Measurements from ENCODE around the gene GABRG3. TPM values are rescaled to one million over a fixed set of nuclear protein-coding genes. Genes with fewer than 3 reads are reported as not detected.

Gene GABRG3
- total and polyA plus RNA-seq, 4 donors = 0.02 to 0.19 TPM; not detected in 2

GRCh38 chr15:27457766-27458165 lies 486.8 kb downstream of the GABRG3 start:
- WGBS = 83% methylated on average over 6 of the region's 6 CpGs
- H3K36me3 ChIP-seq (ENCODE audit: control insufficient read depth in 4 of 4, insufficient read depth in 3 of 4, low read depth in 1 of 4, low read length in 3 of 4) = no peaks in the 10 kb centered on the region
- no peaks in the 10 kb centered on the region for H3K9me3 ChIP-seq (ENCODE audit: control insufficient read depth in 4 of 4, low read length in 3 of 4)
- no peaks in the 10 kb centered on the region for H3K4me1 ChIP-seq (ENCODE audit: control insufficient read depth in 4 of 4, insufficient read depth in 4 of 4, low read length in 3 of 4)
- H3K9ac ChIP-seq (ENCODE audit: low read depth in 1 of 2, low read length in 2 of 2) = no peak overlapping the region
- no peak overlapping the region for H3K4me3 ChIP-seq (ENCODE audit: low read depth in 1 of 3, low read length in 3 of 3)
- TF ChIP-seq TAF1 (conservative IDR thresholded peaks at IDR 0.05) (no peak), HNF4A (conservative IDR thresholded peaks at IDR 0.05) (no peak), FOXA2 (IDR thresholded peaks at IDR 0.05) (no peak), GABPA (IDR thresholded peaks at IDR 0.05 in 1 of 2, conservative IDR thresholded peaks at IDR 0.05 in 1 of 2) (no peak), JUND (IDR thresholded peaks at IDR 0.05) (no peak), RAD21 (IDR thresholded peaks at IDR 0.05) (no peak), RXRA (IDR thresholded peaks at IDR 0.05) (no peak)
- TF ChIP-seq, protein P1, sequence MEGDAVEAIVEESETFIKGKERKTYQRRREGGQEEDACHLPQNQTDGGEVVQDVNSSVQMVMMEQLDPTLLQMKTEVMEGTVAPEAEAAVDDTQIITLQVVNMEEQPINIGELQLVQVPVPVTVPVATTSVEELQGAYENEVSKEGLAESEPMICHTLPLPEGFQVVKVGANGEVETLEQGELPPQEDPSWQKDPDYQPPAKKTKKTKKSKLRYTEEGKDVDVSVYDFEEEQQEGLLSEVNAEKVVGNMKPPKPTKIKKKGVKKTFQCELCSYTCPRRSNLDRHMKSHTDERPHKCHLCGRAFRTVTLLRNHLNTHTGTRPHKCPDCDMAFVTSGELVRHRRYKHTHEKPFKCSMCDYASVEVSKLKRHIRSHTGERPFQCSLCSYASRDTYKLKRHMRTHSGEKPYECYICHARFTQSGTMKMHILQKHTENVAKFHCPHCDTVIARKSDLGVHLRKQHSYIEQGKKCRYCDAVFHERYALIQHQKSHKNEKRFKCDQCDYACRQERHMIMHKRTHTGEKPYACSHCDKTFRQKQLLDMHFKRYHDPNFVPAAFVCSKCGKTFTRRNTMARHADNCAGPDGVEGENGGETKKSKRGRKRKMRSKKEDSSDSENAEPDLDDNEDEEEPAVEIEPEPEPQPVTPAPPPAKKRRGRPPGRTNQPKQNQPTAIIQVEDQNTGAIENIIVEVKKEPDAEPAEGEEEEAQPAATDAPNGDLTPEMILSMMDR (IDR thresholded peaks at IDR 0.05; ENCODE audit: low read depth, low read length, missing input control) = no peak
- TF ChIP-seq, protein P2, sequence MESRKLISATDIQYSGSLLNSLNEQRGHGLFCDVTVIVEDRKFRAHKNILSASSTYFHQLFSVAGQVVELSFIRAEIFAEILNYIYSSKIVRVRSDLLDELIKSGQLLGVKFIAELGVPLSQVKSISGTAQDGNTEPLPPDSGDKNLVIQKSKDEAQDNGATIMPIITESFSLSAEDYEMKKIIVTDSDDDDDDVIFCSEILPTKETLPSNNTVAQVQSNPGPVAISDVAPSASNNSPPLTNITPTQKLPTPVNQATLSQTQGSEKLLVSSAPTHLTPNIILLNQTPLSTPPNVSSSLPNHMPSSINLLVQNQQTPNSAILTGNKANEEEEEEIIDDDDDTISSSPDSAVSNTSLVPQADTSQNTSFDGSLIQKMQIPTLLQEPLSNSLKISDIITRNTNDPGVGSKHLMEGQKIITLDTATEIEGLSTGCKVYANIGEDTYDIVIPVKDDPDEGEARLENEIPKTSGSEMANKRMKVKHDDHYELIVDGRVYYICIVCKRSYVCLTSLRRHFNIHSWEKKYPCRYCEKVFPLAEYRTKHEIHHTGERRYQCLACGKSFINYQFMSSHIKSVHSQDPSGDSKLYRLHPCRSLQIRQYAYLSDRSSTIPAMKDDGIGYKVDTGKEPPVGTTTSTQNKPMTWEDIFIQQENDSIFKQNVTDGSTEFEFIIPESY (IDR thresholded peaks at IDR 0.05) = no peak
- TF ChIP-seq, protein P3, sequence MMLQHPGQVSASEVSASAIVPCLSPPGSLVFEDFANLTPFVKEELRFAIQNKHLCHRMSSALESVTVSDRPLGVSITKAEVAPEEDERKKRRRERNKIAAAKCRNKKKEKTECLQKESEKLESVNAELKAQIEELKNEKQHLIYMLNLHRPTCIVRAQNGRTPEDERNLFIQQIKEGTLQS (IDR thresholded peaks at IDR 0.05) = no peak
- DNase-seq (ENCODE audit: low spot score) = no peak
- no peak overlapping the region for H3K27ac ChIP-seq (ENCODE audit: low read depth in 1 of 2, low read length in 2 of 2)
- H3K27me3 ChIP-seq (ENCODE audit: control insufficient read depth in 4 of 4, insufficient read depth in 4 of 4, low read length in 3 of 4) = no peaks in the 10 kb centered on the region

GRCh38 chr15:27458345-27459084 lies 487.5 kb downstream of the GABRG3 start:
- Histone ChIP-seq H3K36me3 (ENCODE audit: control insufficient read depth in 4 of 4, insufficient read depth in 3 of 4, low read depth in 1 of 4, low read length in 3 of 4) (no peaks in the 10 kb centered on the region), H3K27ac (ENCODE audit: low read depth in 1 of 2, low read length in 2 of 2) (no peak overlapping the region), H3K27me3 (ENCODE audit: control insufficient read depth in 4 of 4, insufficient read depth in 4 of 4, low read length in 3 of 4) (no peaks in the 10 kb centered on the region), H3K9ac (ENCODE audit: low read depth in 1 of 2, low read length in 2 of 2) (no peak overlapping the region), H3K4me1 (ENCODE audit: control insufficient read depth in 4 of 4, insufficient read depth in 4 of 4, low read length in 3 of 4) (no peaks in the 10 kb centered on the region), H3K4me3 (ENCODE audit: low read depth in 1 of 3, low read length in 3 of 3) (no peak overlapping the region), H3K9me3 (ENCODE audit: control insufficient read depth in 4 of 4, low read length in 3 of 4) (no peaks in the 10 kb centered on the region)
- no peak for TF ChIP-seq MAX (IDR thresholded peaks at IDR 0.05)
- no peak for TF ChIP-seq HNF4A (conservative IDR thresholded peaks at IDR 0.05)
- TF ChIP-seq, protein P4, sequence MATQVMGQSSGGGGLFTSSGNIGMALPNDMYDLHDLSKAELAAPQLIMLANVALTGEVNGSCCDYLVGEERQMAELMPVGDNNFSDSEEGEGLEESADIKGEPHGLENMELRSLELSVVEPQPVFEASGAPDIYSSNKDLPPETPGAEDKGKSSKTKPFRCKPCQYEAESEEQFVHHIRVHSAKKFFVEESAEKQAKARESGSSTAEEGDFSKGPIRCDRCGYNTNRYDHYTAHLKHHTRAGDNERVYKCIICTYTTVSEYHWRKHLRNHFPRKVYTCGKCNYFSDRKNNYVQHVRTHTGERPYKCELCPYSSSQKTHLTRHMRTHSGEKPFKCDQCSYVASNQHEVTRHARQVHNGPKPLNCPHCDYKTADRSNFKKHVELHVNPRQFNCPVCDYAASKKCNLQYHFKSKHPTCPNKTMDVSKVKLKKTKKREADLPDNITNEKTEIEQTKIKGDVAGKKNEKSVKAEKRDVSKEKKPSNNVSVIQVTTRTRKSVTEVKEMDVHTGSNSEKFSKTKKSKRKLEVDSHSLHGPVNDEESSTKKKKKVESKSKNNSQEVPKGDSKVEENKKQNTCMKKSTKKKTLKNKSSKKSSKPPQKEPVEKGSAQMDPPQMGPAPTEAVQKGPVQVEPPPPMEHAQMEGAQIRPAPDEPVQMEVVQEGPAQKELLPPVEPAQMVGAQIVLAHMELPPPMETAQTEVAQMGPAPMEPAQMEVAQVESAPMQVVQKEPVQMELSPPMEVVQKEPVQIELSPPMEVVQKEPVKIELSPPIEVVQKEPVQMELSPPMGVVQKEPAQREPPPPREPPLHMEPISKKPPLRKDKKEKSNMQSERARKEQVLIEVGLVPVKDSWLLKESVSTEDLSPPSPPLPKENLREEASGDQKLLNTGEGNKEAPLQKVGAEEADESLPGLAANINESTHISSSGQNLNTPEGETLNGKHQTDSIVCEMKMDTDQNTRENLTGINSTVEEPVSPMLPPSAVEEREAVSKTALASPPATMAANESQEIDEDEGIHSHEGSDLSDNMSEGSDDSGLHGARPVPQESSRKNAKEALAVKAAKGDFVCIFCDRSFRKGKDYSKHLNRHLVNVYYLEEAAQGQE (IDR thresholded peaks at IDR 0.05) = no peak
- TF ChIP-seq JUND (IDR thresholded peaks at IDR 0.05) = no peak
- TF ChIP-seq, protein P1 (IDR thresholded peaks at IDR 0.05; ENCODE audit: low read depth, low read length, missing input control) = no peak
- no peak for TF ChIP-seq RAD21 (IDR thresholded peaks at IDR 0.05)
- TF ChIP-seq, protein P2 (IDR thresholded peaks at IDR 0.05) = no peak
- TF ChIP-seq SP1 (IDR thresholded peaks at IDR 0.05) = no peak
- no peak for TF ChIP-seq GABPA (IDR thresholded peaks at IDR 0.05 in 1 of 2, conservative IDR thresholded peaks at IDR 0.05 in 1 of 2)
- no peak for TF ChIP-seq TAF1 (conservative IDR thresholded peaks at IDR 0.05)
- no peak for TF ChIP-seq FOXA2 (IDR thresholded peaks at IDR 0.05)
- no peak for TF ChIP-seq RXRA (IDR thresholded peaks at IDR 0.05)
- TF ChIP-seq, protein P3 (IDR thresholded peaks at IDR 0.05) = no peak
- no peak for TF ChIP-seq HNF4G (IDR thresholded peaks at IDR 0.05)
- TF ChIP-seq FOXA1 (IDR thresholded peaks at IDR 0.05) = no peak
- DNase-seq (ENCODE audit: low spot score) = no peak
- WGBS = 76% methylated on average over 14 of the region's 14 CpGs

All from liver (tissue), 9 donors.